ENCODE measurements around the gene CARD11.

- TF ChIP-seq CTCF (IDR thresholded peaks at IDR 0.05 in 2 of 3, conservative IDR thresholded peaks at IDR 0.05 in 1 of 3; ENCODE audit: borderline replicate concordance in 1 of 3, insufficient read depth in 1 of 3, low read depth in 2 of 3, low read length in 2 of 3) (no peak), ZFX (IDR thresholded peaks at IDR 0.05) (no peak), POLR2AphosphoS5 (IDR thresholded peaks at IDR 0.05; ENCODE audit: low read depth, low read length) (no peak), FOSL1 (IDR thresholded peaks at IDR 0.05; ENCODE audit: low read depth) (no peak), REST (IDR thresholded peaks at IDR 0.05; ENCODE audit: low read depth) (no peak), EZH2 (IDR thresholded peaks at IDR 0.05) (no peak), POLR2A (IDR thresholded peaks at IDR 0.05; ENCODE audit: borderline replicate concordance, extremely low read depth, insufficient read depth, insufficient read length) (no peak), YY1 (IDR thresholded peaks at IDR 0.05; ENCODE audit: extremely low read depth, insufficient replicate concordance, low read depth, low read length) (no peak), ZBTB33 (IDR thresholded peaks at IDR 0.05; ENCODE audit: extremely low read depth, insufficient replicate concordance, low read length) (no peak)
Measured at GRCh38 chr7:3033581-3033980, 10.1 kb downstream of the CARD11 start.
